OCI-LY7 (cell line): ENCODE results near the gene ZNF777. TPM values are rescaled to one million over a fixed set of nuclear protein-coding genes. Genes with fewer than 3 reads are reported as not detected.
"Not testable (repeated sequence)": the region's sequence is repeated elsewhere in the genome, so short reads cannot be mapped to it uniquely, and the experiment has no call there.

ENCODE experiments used
- BruUV-seq: library from RNA; stranded (reverse); fragments of 400-500 nt; replicated peaks from 2 replicates; lab custom pipeline; 2021; lab: Mats Ljungman, UMichigan
- CTCF ChIA-PET: fragments of 300-600 bp; sonication (Branson Sonifier 250); formaldehyde crosslinking; loops from one replicate; lab custom pipeline; 2022; ENCODE audit warnings: antibody characterized with exemption; ENCODE audit not compliant: unreplicated experiment; lab: Charles Lee
- POLR2A ChIA-PET: fragments of 300-600 bp; sonication (Branson Sonifier 250); formaldehyde crosslinking; loops from one replicate; lab custom pipeline; 2022; ENCODE audit warnings: antibody characterized with exemption; lab: Charles Lee
- DNase-seq: peaks from one replicate; pipeline ENCODE4 v3.0.0-alpha.2; 2015; ENCODE audit warnings: low spot score
- H2AFZ ChIP-seq: fragments of 200-600 bp; sonication (generic), shearing (Covaris generic); 2 replicates; pipeline ENCODE4 v1.6.1; 2014; ENCODE audit warnings: mild to moderate bottlenecking, antibody characterized with exemption, low read length, moderate library complexity
- H3K27ac ChIP-seq: fragments of 200-600 bp; sonication (generic); 2 replicates; pipeline ENCODE4 v1.5.1; 2014; ENCODE audit warnings: mixed run types, low read depth, mild to moderate bottlenecking, moderate library complexity, low read length, inconsistent platforms; ENCODE audit not compliant: poor library complexity, severe bottlenecking
- H3K36me3 ChIP-seq: fragments of 200-600 bp; sonication (generic); 2 replicates; pipeline ENCODE4 v1.6.1; 2014; ENCODE audit warnings: mild to moderate bottlenecking, antibody characterized with exemption, low read length, moderate library complexity, mixed read lengths; ENCODE audit not compliant: insufficient read depth
- H3K4me1 ChIP-seq: fragments of 200-600 bp; sonication (generic); 2 replicates; pipeline ENCODE4 v1.5.1; 2014; ENCODE audit warnings: mild to moderate bottlenecking, low read length; ENCODE audit not compliant: insufficient read depth, poor library complexity, severe bottlenecking
- H3K4me2 ChIP-seq: fragments of 200-600 bp; sonication (generic); 2 replicates; pipeline ENCODE4 v1.6.1; 2014; ENCODE audit warnings: mild to moderate bottlenecking, low read length
- H3K4me3 ChIP-seq: fragments of 200-600 bp; sonication (generic); 2 replicates; pipeline ENCODE4 v1.5.1; 2014; ENCODE audit warnings: mild to moderate bottlenecking, low read depth, low read length; ENCODE audit not compliant: poor library complexity, severe bottlenecking
- H3K79me2 ChIP-seq: fragments of 200-600 bp; sonication (generic); 2 replicates; pipeline ENCODE4 v1.6.1; 2016; ENCODE audit warnings: low read depth, mild to moderate bottlenecking, low read length, moderate library complexity, mixed read lengths; ENCODE audit not compliant: insufficient read depth
- H3K9me2 ChIP-seq: fragments of 200-600 bp; sonication (generic); 2 replicates; pipeline ENCODE4 v1.6.1; 2016; ENCODE audit warnings: mild to moderate bottlenecking, low read length, mixed read lengths; ENCODE audit not compliant: insufficient read depth
- H3K9me3 ChIP-seq: fragments of 200-600 bp; sonication (generic); 2 replicates; pipeline ENCODE4 v1.6.1; 2014; ENCODE audit warnings: mild to moderate bottlenecking, mixed run types, low read length, mixed read lengths
- H4K20me1 ChIP-seq: fragments of 200-600 bp; sonication (generic); 2 replicates; pipeline ENCODE4 v1.6.1; 2014; ENCODE audit warnings: mild to moderate bottlenecking, antibody characterized with exemption, low read length, moderate library complexity, mixed read lengths; ENCODE audit not compliant: insufficient read depth
- CTCF ChIP-seq: fragments of 200-600 bp; sonication (generic); conservative IDR thresholded peaks from 2 replicates; pipeline ENCODE4 v1.5.1; 2014; ENCODE audit warnings: mild to moderate bottlenecking, antibody characterized with exemption, low read length, moderate library complexity, mixed read lengths
- EZH2phosphoT487 ChIP-seq: fragments of 200-600 bp; sonication (generic); IDR thresholded peaks from 2 replicates; pipeline ENCODE4 v1.6.1; 2018; ENCODE audit warnings: low read depth, borderline replicate concordance, mild to moderate bottlenecking, mixed run types, antibody characterized with exemption, low read length, moderate library complexity, mixed read lengths
- intact Hi-C: fragments of 100-400 bp; cut with micrococcal nuclease; formaldehyde crosslinking; loops from one replicate; pipeline ENCODE4 v1.10.0; 2022; ENCODE audit not compliant: unreplicated experiment
- total RNA-seq, 2 experiments: library from RNA; depleted of rRNA in 1 of 2; stranded (reverse); fragments of >200 nt in 1 of 2; shearing (Covaris generic) in 1 of 2; gene quantifications; 2 replicates each; pipeline ENCODE4 v1.2.3, GENCODE V29; 2014 to 2022

Gene ZNF777
- total RNA-seq, 2 experiments from 2014 or later: 5.2 to 9.5 TPM

GRCh38 chr7:149398195-149398820, 62.6 kb downstream of the ZNF777 start:
- H2AFZ ChIP-seq: no peak overlapping the region
- intact Hi-C loops: no loop called here
- no peak overlapping the region for H3K4me3 ChIP-seq
- DNase-seq: no peak
- no TSS peak for BruUV-seq
- CTCF ChIA-PET: no interaction called here
- no peaks in the 10 kb centered on the region for H3K4me1 ChIP-seq
- H3K9me3 ChIP-seq: no peaks in the 10 kb centered on the region
- no peak for TF ChIP-seq CTCF
- no peak for TF ChIP-seq EZH2phosphoT487
- H3K79me2 ChIP-seq: no peaks in the 10 kb centered on the region
- no peak overlapping the region for H3K4me2 ChIP-seq
- H3K36me3 ChIP-seq: no peaks in the 10 kb centered on the region
- no peaks in the 10 kb centered on the region for H3K9me2 ChIP-seq
- no peaks in the 10 kb centered on the region for H4K20me1 ChIP-seq
- POLR2A ChIA-PET: interaction anchor here (0.6 kb wide), 1 partner anchor 350 kb away, joined by 3 read pairs; no protein-coding TSS in a partner anchor
- no peak overlapping the region for H3K27ac ChIP-seq

- H3K79me2 ChIP-seq: no peaks in the 10 kb centered on the region
- no TSS peak for BruUV-seq
- DNase-seq: no peak
- H3K36me3 ChIP-seq: no peaks in the 10 kb centered on the region
- H4K20me1 ChIP-seq: no peaks in the 10 kb centered on the region
- H3K27ac ChIP-seq: no peak overlapping the region
- POLR2A ChIA-PET: no interaction called here
- no peaks in the 10 kb centered on the region for H3K4me1 ChIP-seq
- no peaks in the 10 kb centered on the region for H3K9me2 ChIP-seq
- CTCF ChIA-PET: no interaction called here
- H3K4me2 ChIP-seq: no peak overlapping the region
- H3K4me3 ChIP-seq: no peak overlapping the region
- intact Hi-C loops: no loop called here
- TF ChIP-seq EZH2phosphoT487 (no peak), CTCF (no peak)
- H2AFZ ChIP-seq: no peak overlapping the region
- H3K9me3 ChIP-seq: no peaks in the 10 kb centered on the region
Observed at GRCh38 chr7:149397470-149398043, 63.3 kb downstream of the ZNF777 start.

- H3K36me3 ChIP-seq, H3K4me3 ChIP-seq, DNase-seq, CTCF ChIA-PET, H3K9me3 ChIP-seq, intact Hi-C loops, H3K9me2 ChIP-seq, H3K27ac ChIP-seq, H4K20me1 ChIP-seq, H3K4me2 ChIP-seq, H3K4me1 ChIP-seq, H3K79me2 ChIP-seq, H2AFZ ChIP-seq, BruUV-seq: not testable (repeated sequence)
- POLR2A ChIA-PET: interaction anchor here (0.6 kb wide), 1 partner anchor 321 kb away, joined by 3 read pairs; no protein-coding TSS in a partner anchor
Observed at GRCh38 chr7:149388550-149389335, 72.1 kb downstream of the ZNF777 start.

GRCh38 chr7:149386514-149386913, 74.3 kb downstream of the ZNF777 start:
- H3K9me3 ChIP-seq, BruUV-seq, POLR2A ChIA-PET, H3K36me3 ChIP-seq, H3K4me2 ChIP-seq, H3K27ac ChIP-seq, H2AFZ ChIP-seq, H3K79me2 ChIP-seq, H3K4me1 ChIP-seq, H3K9me2 ChIP-seq, DNase-seq, intact Hi-C loops, H4K20me1 ChIP-seq, CTCF ChIA-PET, H3K4me3 ChIP-seq: not testable (repeated sequence)
